ENCODE data around the gene RBCK1.
"Not testable (repeated sequence)": the region's sequence is repeated elsewhere in the genome, so short reads cannot be mapped to it uniquely, and the experiment has no call there.

The RBCK1 gene

DNA sequence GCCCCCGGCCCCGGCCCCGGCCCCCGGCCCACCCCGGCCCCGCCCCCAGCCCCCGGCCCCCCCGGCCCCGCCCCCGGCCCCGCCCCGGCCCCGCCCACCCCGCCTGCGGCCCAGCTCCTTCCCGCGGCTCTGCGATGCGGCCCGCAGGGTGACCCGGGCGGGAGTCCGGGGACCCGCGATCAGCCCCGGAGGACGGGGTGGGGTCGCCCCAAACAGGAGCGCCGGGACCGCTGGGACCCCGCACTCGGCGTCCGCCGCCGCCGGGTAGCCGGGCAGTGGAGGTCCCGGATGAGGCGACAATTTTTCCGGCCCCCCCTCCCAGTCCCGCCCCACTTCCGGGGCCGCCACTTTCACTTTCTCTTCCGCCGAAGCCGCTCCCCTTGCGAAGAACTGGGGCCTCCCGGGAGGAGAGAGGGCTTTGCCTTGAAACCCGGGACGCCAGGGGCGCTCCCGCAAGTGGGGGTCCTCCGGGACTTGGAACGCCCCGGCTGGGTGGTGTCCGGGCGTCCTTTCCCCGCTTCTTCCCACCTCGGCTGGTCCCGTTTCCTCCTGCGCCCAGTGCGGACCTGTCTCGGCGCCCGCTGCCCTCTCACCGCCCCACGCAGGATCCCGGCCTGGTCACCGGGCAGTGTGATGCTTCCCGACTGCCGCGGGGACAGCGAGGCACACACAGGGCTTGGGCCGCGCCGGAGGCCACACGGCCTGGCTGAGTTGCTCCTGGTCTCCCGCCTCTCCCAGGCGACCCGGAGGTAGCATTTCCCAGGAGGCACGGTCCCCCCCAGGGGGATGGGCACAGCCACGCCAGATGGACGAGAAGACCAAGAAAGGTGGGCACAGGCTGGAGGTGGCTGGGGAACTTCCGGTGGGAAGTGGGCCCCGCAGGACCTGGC lies at the start of gene RBCK1:
RBCK1 (plus strand) TSS at position 347 of the 890 bp plus-strand sequence; CDS start at position 806, 459 bp downstream.
- peak; percentile 90 for DNase-seq

DNA sequence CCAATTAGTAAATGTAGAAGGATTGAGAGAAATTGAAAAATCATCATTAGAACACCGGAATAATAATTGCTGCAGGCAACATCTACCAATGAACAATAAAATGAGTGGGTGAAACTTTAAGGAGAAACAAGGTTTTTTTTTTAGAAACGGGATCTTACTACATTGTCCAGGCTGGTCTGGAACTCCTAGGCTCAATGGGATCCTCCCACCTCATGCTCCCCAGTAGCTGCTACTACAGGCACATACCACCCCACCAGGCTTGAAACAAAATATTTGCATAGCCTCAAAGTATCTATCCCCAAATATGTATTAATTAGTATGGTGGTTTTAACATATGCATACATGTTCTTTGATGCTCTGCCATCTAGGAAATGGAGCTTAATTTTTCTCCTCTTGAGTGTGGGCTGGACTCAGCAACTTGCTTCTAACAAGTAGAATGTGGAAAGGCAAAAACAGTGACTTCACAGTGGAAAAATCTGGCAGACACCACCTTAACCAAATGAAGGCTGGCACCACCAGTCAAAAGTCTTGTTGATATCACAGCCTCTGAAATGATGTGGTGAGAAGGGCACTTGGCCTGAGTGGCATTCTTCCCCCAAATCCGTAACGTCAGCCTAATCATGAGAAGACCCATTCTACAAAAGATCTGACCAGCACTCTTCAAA lies 49.1 kb upstream of the RBCK1 start:
- no peak for DNase-seq

DNA sequence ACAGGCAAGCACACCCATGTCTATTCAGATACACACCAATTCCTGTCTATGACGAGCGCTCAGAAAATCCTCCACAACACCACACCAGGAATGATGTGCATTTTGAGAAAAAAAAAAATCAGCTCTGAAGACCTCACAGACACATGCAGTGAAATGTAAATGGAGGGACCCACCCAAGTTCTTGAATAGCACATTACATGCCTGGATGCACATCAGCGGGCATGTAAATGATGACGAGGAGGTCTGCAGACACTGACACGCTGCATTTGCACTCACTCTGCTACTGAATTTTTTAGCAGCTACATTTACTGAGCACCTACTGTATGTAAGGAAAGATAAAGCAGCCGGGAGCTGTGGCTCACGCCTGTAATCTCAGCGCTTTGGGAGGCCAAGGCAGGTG lies 46.5 kb upstream of the RBCK1 start:
- DNase-seq, result no peak

DNA sequence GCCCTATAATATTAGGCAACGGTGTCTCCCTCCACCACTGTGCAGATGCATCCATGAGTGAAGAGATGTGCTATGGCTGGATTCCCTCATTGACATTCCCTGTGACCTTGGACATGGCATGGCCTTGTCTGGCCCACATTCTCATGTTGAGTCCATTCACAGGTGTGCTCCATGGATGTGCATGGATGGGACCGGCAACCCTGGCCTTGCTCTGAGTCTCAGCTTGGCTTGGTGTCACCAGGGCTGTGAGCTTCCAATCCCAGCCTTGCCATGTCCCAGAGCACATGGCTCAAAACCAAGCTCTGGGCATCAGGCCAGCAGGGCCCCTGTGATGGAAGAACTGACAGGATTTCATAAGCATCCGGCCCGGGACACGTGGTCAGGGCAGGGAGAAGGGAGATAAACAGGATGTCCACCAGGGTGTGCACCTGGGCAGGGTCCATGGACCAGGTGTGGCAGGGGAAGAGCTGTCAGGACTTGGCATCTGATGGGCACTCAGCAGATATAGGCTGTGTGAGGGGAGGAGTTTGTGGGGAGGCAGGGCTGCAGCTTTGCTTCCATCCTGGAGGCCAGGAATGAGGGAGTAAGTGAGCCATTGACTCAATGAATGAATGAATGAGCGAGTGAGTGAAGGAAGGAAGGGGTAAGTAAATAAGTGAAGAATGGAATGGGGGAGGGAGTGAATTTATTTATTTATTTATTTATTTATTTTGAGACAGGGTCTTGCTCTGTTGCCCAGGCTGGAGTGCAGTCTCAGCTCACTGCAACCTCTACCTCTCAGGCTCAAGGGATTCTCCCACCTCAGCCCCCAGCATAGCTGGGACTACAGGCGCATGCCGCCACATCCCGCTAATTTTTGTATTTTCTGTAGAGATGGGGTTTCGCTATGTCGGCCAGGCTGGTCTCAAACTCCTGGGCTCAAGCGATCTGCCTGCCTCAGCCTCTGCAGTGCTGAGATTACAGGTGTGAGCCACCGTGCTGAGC lies 45.5 kb upstream of the RBCK1 start:
- peak; percentile 35 for DNase-seq

DNA sequence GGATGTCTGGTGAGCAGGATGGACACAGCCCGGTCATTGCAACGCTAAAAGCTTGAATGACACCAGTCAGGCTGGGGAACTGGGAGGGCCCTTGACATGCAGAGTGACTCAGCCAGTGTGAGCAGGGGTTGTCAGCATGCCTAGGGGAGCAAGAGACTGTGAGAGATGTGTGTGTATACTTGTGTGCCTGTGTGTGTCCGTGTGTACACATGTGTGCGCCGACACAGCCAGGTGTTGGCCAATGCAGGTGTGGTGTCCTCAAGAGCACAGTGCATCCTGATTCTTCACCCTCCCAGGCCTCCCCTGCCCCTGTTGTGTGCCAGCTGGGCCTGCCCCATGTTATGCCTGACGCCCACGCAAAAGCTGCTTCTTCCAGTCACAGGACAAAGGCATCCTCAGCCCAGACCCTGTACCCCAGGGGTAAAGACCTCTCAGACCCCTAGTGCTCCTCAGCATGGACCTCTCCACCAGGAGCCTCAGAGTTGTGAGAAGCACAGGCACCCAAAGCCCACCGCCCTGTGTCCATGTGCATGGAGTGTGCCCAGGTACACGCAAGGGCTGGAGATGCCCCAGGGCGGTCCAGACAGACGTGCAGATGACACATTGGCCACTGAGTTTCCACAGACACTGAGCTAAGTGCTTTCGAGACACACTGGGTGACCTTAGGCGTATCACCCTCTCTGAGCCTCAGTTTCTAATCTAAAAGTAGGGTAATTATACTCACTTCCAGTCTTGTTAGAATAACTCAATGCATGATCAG lies 44.6 kb upstream of the RBCK1 start:
- DNase-seq, result no peak

DNA sequence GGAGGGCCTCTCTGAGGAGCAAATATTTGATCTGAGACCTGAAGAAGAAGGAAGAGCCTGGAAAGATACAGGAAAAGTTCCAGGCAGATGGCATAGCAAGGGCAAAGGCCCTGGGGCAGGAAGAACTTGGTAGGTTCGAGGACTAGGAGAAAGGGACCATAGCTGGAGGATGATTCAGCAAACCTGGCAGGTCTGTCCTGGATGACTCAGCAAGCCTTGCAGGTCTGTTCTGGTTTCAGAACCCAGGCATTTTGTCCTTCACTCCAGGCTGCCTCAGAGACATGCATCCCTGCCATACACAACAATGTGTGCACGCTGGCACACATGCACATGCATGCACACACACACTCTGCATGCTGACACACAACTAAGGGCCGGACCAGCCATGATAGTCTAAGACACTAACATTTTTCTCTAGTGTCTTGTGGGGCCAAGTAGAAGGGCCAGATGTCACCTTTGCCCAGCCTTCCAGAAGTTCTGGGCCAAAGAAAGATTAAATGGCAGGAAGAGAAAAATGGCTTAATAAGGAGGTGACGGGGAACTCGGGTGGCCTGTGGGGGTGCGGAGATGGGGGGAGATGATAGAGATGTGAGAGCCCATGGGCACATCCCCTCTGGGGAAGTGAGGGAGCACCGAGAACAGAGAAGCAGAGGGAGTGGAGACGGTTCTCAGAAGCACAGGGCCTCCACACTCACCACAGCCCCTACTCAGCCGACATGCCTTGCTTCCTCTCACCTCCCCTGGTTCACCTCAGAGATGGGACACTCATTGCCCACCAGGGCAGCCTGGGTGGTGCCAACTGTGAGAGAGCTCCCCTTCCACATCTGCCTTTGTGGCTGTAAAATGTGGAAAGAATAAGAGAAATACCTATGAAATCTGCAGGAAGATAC lies 42.9 kb upstream of the RBCK1 start:
- DNase-seq, result no peak

DNA sequence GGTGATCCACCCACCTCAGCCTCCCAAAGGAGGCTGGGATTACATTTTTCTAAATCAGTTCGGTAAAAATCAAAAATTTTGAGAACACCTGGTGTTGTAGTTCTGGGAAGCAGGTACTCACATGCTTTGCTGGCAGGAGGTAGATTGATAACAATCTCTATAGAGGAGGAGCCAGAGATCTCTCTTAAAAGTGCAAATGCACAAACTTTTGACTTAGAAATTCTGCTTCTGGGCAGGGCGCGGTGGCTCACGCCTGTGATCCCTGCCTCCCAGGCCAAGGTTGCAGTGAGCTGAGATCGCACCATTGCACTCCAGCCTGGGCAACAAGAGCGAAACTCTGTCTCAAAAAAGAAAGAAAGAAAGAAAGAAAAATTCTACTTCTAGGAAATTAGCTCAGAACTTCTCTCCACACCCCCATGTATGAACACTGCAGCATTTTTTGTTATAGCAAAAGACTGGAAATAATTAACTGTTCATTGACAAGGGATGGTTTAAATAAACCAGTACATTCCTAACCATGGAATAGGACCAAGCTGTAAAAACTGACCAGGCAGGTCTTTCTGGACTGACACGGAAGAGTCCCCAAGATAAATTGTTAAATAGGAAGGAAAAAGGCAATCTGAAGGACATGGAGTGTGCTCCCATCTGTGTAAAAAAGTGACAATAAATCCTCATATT lies 41.9 kb upstream of the RBCK1 start:
- peak; percentile 12 for DNase-seq

DNA sequence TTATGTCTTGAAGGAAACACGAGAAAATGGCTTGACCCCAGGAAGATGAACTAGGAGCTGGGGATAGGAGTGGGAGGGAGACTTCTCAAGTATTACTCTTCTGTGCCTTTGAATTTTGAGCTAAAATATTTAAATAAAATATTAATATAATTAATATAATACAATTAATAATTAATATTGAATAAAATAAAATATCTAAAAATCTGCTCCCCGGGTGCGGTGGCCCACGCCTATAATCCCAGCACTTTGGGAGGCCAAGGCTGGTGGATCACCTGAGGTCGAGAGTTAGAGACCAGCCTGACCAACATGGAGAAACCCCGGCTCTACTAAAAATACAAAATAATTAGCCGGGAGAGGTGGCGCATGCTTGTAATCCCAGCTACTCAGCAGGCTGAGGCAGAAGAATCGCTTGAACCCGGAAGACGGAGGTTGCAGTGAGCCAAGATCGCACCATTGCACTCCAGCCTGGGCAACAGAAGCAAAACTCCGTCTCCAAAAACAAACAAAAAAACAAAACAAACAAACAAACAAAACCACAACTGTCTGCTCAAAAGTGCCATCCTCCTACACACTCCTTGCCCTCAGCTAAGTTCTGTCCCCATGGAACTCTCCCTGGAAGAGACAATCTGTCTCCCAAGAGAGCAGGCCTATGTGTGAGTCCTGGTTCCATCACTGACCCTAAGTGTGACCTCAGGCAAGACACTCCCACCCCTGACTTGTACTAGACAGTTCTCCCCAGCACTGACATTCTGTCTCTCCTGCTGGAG lies 41.2 kb upstream of the RBCK1 start:
- no peak for DNase-seq

DNA sequence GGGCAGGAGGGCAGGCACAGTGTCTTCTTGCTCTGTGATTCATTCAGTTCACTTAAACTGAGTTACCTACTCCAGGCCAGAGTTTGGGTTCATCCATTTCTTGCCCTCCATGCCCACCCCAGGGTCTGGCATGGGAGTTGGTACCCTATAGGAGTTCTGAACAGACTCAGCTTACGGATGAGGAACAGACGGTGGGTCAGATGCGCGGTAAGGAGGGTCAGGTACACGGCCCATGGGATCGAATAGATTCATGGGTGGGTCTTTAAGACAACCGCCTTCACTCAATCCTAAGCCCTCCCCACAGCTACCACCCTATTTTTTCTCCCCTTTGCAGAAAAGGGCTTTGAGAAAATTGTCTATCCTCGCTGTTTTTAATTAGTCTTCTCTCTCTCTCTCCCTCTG lies 40.6 kb upstream of the RBCK1 start:
- DNase-seq, result no peak

DNA sequence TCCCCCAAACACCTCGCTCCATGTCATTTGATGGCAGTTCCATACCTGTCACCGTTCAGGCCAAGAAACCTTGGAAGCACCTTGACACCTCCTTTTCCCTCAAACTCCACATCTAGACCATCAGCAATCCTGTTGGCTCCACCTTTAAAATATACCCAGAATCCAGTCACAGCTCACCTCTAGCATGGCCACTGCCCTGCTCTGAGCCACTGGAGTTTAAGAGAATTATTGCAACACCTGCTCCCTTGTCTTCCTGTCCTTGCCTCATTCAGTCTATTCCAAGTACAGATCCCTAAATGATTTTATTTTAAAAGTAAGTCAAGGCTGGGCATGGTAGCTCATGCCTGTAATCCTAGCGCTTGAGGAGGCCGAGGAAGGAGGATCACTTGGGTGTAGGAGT lies 39.2 kb upstream of the RBCK1 start:
- DNase-seq, result no peak

DNA sequence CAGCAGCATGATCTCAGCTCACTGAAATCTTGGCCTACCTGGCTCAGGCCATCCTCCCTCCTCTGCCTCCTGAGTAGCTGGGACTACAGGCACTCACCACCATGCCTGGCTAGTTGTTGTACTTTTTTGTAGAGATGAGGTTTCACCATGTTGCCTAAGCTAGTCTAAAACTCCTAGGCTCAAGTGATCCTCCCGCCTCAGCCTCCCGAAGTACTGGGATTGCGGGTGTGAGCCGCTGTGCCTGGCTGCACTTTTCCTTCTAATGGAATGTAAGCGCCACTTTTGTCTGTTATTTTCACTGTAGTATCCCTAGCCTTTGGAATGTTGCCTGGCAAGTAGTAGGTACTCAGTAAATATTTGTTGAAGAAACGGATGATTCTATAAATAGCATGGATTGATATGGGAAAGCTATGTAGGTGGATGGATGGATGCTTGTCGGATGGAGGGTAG lies 37.9 kb upstream of the RBCK1 start:
- DNase-seq, result no peak

DNA sequence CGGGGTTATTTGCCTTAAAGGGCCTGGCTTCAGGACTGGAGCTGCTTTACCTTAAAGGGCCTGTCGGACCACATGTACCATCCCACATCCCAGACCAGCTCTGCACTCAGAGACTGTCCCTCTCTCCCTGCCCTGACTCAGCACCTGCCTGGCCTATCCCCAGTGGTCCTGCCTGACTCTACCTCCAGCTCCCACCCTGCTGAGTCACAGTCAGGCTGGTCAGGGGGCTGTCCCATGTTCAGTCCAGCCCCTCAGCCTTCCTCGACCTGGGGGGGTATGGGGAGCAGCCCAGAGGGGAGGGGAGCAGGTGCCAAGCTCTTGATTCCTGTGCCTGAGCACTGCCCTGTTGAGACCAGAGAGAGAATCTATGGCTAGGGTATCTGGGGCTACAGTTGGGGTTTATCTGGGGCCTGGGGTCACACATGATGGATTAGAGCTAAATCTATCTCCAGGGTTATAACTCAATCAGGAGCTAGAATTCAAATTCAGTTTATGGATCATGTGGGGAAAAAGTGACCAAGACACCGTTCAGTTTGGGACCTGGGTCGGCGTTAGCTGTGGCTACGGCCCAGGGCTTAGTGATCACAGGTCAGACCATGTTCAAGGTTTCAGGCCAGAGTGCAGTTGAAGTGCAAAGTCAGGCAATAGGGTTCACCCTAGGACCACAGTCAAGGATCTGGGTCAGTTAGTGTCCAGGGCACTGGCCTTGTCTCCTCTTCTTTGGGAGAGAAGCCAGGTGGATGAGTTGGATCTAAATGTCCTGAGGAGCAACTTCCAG lies 36.9 kb upstream of the RBCK1 start:
- DNase-seq, result no peak

DNA sequence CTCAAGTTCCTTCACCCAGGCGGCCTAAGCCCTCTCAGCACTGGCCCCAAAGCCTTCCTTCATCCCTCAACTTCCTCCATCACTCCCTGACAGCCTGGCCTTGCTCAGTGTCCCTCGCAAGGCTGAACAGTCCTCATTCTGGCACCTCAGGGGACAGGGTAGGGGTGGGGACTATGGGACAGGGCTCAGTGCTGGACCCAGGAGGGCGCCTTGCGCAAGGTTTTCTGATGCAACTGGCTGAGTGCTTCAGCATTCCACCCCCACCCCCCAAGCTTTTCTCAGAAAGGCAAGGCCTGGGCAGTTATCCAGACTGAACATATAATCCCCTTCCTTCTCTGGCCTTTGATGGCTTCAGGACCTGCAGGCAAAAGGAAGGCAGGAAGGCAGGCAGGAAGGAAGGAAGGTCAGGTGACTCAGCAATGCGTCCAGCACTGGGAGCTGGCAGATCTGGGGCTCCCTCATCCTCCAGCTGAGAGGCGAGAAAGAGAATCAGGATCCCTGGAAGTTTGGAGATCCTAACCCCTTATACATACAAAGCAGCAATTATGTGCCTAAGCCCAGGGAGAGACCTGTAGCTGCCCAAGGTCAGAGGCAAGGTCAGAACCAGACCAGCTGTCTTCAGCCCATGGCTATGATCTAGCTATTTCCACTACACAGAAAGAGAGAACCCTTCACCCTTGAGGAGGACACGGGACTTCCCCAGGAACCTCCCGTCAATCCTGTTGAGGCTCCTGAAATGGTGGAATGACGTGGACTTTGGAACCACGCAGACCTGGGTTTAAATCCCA lies 36.1 kb upstream of the RBCK1 start:
- no peak for DNase-seq

DNA sequence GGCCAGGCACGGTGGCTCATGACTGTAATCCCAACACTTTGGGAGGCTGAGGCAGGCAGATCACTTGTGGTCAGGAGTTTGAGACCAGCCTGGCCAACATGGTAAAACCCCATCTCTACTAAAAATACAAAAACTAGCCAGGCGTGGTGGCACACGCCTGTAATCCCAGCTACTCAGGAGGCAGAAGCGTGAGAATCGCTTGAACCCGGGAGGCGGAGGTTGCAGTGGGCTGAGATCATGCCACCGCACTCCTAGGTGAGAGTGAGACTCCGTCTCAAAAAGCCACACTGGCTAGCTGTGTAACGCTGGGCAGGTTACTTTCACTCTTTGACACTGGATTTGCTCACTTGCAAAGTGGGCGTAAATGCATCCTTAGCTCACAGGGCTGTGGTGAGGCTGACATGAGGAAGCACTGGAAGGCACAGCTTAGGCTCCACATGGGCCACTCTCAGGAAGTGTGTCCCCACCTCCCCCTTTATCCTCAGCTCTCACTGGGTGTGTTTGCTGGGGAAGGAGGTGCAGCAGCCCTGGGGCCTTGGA lies 35.5 kb upstream of the RBCK1 start:
- not testable (repeated sequence) for DNase-seq

DNA sequence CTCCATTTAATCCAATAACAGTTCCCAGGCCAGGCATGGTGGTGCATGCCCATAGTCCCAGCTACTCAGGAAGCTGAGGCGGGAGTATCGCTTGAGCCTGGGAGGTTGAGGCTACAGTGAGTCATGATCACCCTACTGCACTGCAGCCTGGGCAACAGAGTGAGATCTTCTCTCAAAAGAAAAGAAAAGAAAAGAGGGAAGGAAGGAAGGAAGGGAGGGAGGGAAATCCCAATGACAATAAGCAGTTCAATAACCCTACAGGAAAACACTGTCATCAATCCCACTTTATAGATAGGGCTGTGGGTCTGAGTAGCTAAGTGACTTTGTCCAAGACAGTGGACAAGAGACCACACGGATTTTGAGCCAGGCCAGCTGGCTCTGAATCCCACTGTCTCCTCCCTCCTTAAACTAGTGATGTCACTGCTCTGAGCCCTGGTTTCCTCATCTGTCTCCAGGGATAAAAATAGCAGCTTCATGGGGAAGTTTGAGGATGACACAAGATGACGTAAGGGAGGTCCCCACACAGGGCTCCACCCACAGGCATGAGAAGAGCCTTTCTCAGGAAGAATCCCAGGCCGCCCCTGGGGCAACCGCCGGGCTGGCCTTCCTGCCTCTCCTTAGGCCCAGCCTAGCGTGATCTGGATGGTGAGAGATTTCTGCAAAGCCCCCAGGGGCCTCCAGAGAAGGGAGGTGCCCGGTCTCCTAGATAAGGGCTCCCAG lies 34.8 kb upstream of the RBCK1 start:
- no peak for DNase-seq

DNA sequence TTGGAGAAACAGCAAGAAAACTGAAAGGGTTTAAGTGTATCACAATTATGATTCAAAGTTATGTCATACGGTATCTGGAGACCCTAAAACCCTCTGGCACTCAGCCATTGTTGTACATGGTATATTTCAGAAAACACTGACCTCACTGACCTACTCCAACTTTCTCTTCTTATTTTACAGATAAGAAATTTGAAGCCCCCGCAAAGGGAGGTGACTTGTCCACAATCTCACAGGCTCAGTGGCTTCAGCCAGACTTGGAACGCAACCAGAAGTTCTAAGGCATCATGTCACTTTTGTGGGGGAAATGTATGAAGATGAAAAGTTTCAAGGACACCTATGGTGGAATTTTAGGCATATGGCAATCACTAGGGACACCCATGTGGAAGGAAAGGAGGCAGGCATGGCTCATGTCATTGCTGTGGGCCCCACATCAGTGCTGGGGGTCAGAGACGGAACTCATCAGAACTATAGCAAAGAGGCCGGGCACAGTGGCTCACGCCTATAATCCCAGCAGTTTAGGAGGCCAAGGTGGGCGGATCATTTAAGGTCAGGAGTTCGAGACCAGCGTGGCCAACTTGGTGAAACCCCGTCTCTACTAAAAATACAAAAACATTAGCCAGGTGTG lies 32.7 kb upstream of the RBCK1 start:
- DNase-seq, result no peak

DNA sequence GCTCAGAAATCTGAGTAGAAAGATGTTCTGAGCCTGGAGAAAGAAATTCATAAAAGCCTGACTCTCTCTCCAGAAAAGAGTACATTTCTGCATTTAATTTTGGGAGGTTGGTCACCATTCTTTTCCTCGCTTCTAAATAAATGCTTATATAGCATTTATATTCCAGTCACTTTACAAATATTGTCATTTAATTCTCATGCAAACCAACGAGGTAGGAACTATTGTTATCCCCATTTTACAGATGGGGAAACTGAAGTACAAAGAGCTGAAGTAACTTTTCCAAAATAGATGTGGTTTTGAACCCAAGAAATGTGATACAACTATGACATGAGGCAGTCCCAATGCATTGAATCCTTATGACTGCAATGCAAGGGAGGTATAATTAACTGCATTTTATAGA lies 32.0 kb upstream of the RBCK1 start:
- no peak for DNase-seq

Measured in CD4-positive, alpha-beta T cell treated with Interleukin-17A for 4 hours (primary cell).